Mesenchymal stem cell (in vitro differentiated cells and primary cell): ENCODE results near the gene FRMD4B.

Source experiments
- DNase-seq: peaks from one replicate; pipeline ENCODE4 v3.0.0-alpha.2; 2013
- H2AFZ ChIP-seq: one replicate; pipeline ENCODE4 v1.6.1; 2013; ENCODE audit warnings: low read depth, mild to moderate bottlenecking, control low read depth, inconsistent platforms, low read length, moderate library complexity
- H2AK5ac ChIP-seq: 2 replicates; pipeline ENCODE4 v1.6.1; 2013; ENCODE audit warnings: low read length, moderate library complexity, mild to moderate bottlenecking, inconsistent platforms; ENCODE audit not compliant: severe bottlenecking
- H2BK120ac ChIP-seq: one replicate; pipeline ENCODE4 v1.6.1; 2013; ENCODE audit warnings: low read depth, mild to moderate bottlenecking, inconsistent platforms, low read length, moderate library complexity
- H2BK12ac ChIP-seq, 2 experiments: one replicate each; pipeline ENCODE4 v1.6.1; 2013; ENCODE audit warnings: inconsistent platforms in 2 of 2, low read length in 2 of 2, mild to moderate bottlenecking in 2 of 2, moderate library complexity in 2 of 2, control low read depth in 1 of 2
- H2BK15ac ChIP-seq: one replicate; pipeline ENCODE4 v1.6.1; 2013; ENCODE audit warnings: mild to moderate bottlenecking, low read depth, inconsistent platforms; ENCODE audit not compliant: poor library complexity, severe bottlenecking
- H2BK5ac ChIP-seq: 2 replicates; pipeline ENCODE4 v1.6.1; 2013; ENCODE audit warnings: low read depth, mild to moderate bottlenecking, low read length, control low read depth, inconsistent platforms; ENCODE audit not compliant: poor library complexity, severe bottlenecking
- H3K14ac ChIP-seq, 2 experiments: one replicate each; pipeline ENCODE4 v1.6.1; 2013; ENCODE audit warnings: inconsistent platforms in 2 of 2, low read length in 2 of 2, control low read depth in 1 of 2, mild to moderate bottlenecking in 1 of 2, moderate library complexity in 1 of 2
- H3K18ac ChIP-seq, 2 experiments: one replicate each; pipeline ENCODE4 v1.6.1; 2013; ENCODE audit warnings: inconsistent platforms in 2 of 2, low read length in 2 of 2, control low read depth in 1 of 2, low read depth in 1 of 2, mild to moderate bottlenecking in 1 of 2
- H3K23ac ChIP-seq, 2 experiments: one replicate each; pipeline ENCODE4 v1.6.1; 2013; ENCODE audit warnings: inconsistent platforms in 2 of 2, low read length in 2 of 2, mild to moderate bottlenecking in 2 of 2, moderate library complexity in 2 of 2, control low read depth in 1 of 2
- H3K27ac ChIP-seq: 2 replicates; pipeline ENCODE4 v1.5.1; 2013; ENCODE audit warnings: mild to moderate bottlenecking, moderate library complexity, low read length, control low read depth, inconsistent platforms; ENCODE audit not compliant: poor library complexity, severe bottlenecking
- H3K27me3 ChIP-seq, 2 experiments: 2 replicates each; pipeline versions ENCODE4 v1.6.1 to v1.7.0; 2013; ENCODE audit warnings: low read length in 2 of 2, mild to moderate bottlenecking in 2 of 2, moderate library complexity in 2 of 2, control low read depth in 1 of 2, inconsistent platforms in 1 of 2; ENCODE audit not compliant: control insufficient read depth in 1 of 2, insufficient read depth in 1 of 2
- H3K36me3 ChIP-seq, 2 experiments: 2 replicates each; pipeline versions ENCODE4 v1.6.1 to v1.7.0; 2013; ENCODE audit warnings: low read length in 2 of 2, control low read depth in 1 of 2, inconsistent platforms in 1 of 2, low read depth in 1 of 2, mild to moderate bottlenecking in 1 of 2; ENCODE audit not compliant: insufficient read depth in 2 of 2, control insufficient read depth in 1 of 2
- H3K4ac ChIP-seq, 2 experiments: one replicate each; pipeline ENCODE4 v1.6.1; 2013; ENCODE audit warnings: inconsistent platforms in 2 of 2, low read length in 2 of 2, mild to moderate bottlenecking in 2 of 2, moderate library complexity in 2 of 2, control low read depth in 1 of 2, low read depth in 1 of 2
- H3K4me1 ChIP-seq: 2 replicates; pipeline ENCODE4 v1.6.1; 2013; ENCODE audit warnings: low read depth, low read length, control low read depth; ENCODE audit not compliant: control insufficient read depth, insufficient read depth
- H3K4me2 ChIP-seq: 2 replicates; pipeline ENCODE4 v1.6.1; 2013; ENCODE audit warnings: low read length, mild to moderate bottlenecking, inconsistent platforms; ENCODE audit not compliant: poor library complexity, severe bottlenecking
- H3K4me3 ChIP-seq, 2 experiments: 2 replicates each; pipeline versions ENCODE4 v1.5.1 to v1.7.0; 2013; ENCODE audit warnings: low read length in 2 of 2, mild to moderate bottlenecking in 2 of 2, control low read depth in 1 of 2, low read depth in 1 of 2; ENCODE audit not compliant: insufficient read depth in 1 of 2
- H3K79me1 ChIP-seq: replicated peaks from 2 replicates; pipeline ENCODE4 v1.6.1; 2013; ENCODE audit warnings: mild to moderate bottlenecking, control low read depth, low read length, inconsistent platforms; ENCODE audit not compliant: poor library complexity, severe bottlenecking
- H3K9ac ChIP-seq: 2 replicates; pipeline ENCODE4 v1.7.0; 2013; ENCODE audit warnings: mild to moderate bottlenecking, low read length, moderate library complexity
- H3K9me3 ChIP-seq: 2 replicates; pipeline ENCODE4 v1.7.0; 2013; ENCODE audit warnings: mild to moderate bottlenecking, low read length; ENCODE audit not compliant: control insufficient read depth
- H4K8ac ChIP-seq: one replicate; pipeline ENCODE4 v1.6.1; 2013; ENCODE audit warnings: inconsistent platforms, mild to moderate bottlenecking, low read length, moderate library complexity
- H4K91ac ChIP-seq: one replicate; pipeline ENCODE4 v1.6.1; 2013; ENCODE audit warnings: mild to moderate bottlenecking, low read length, inconsistent platforms
- WGBS: methylation state at CpG from one replicate; pipeline ENCODE4 v1.1.7; 2013; ENCODE audit warnings: mixed read lengths; 5-methylcytosine and 5-hydroxymethylcytosine counted together

FRMD4B gene

DNA sequence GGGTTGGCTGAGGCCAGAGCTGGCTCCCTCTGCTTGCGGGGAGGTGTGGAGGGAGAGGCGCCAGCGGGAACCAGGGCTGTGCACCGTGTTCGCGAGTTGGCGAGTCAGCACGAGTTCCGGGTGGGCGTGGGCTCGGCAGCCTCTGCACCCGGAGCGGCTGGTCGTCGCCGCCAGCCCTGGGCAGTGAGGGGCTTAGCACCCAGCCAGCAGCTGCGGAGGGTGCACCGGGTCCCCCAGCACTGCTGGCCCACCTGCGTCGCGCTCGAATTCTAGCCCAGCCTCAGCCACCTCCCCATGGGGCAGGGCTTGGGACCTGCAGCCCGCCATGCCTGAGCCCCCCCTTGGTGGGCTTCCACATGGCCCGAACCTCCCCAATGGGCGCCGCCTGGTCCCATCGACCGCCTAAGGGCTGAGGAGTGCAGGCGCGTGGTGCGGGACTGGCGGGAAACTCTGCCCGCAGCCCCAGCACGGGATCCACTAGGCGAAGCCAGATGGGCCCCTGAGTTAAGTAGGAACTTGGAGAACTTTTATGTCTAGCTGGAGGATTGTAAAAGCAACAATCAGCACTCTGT is 125.6 kb downstream of the FRMD4B start:
- Histone ChIP-seq H3K9ac (no peak overlapping the region), H2AK5ac (no peak overlapping the region), H3K79me1 (no peaks in the 10 kb centered on the region), H3K18ac (no peak overlapping the region), H3K4me2 (no peak overlapping the region), H3K4me3 (no peak overlapping the region), H3K14ac (no peak overlapping the region), H4K8ac (no peak overlapping the region), H3K9me3 (no peaks in the 10 kb centered on the region), H2BK12ac (no peak overlapping the region), H2BK120ac (no peak overlapping the region), H3K27ac (no peak overlapping the region), H3K23ac (no peak overlapping the region), H3K4ac (no peak overlapping the region), H2AFZ (no peak overlapping the region), H3K36me3 (no peaks in the 10 kb centered on the region), H2BK15ac (peak overlapping the region; percentile 23), H4K91ac (no peak overlapping the region), H2BK5ac (no peak overlapping the region), H3K27me3 (peaks cover 0 to 15% of the 10 kb centered on the region in 2 experiments), H3K4me1 (no peaks in the 10 kb centered on the region)
- 94% methylated on average over 35 of the region's 35 CpGs for WGBS
- DNase-seq, result no peak

- H2BK15ac ChIP-seq, result no peak overlapping the region
- H3K27me3 ChIP-seq, result peaks cover 0 to 21% of the 10 kb centered on the region in 2 experiments
- no peak overlapping the region for H3K4ac ChIP-seq
- no peak overlapping the region for H3K4me3 ChIP-seq
- no peak overlapping the region for H2AK5ac ChIP-seq
- H3K14ac ChIP-seq, result no peak overlapping the region
- H3K4me2 ChIP-seq, result no peak overlapping the region
- H3K27ac ChIP-seq, result no peak overlapping the region
- H3K9me3 ChIP-seq, result no peaks in the 10 kb centered on the region
- H3K36me3 ChIP-seq, result no peaks in the 10 kb centered on the region
- DNase-seq, result no peak
- no peak overlapping the region for H3K9ac ChIP-seq
- H3K79me1 ChIP-seq, result no peaks in the 10 kb centered on the region
- no peaks in the 10 kb centered on the region for H3K4me1 ChIP-seq
- H4K8ac ChIP-seq, result no peak overlapping the region
- no peak overlapping the region for H2BK120ac ChIP-seq
- H3K23ac ChIP-seq, result no peak overlapping the region
- no peak overlapping the region for H3K18ac ChIP-seq
- no peak overlapping the region for H2AFZ ChIP-seq
- no peak overlapping the region for H2BK5ac ChIP-seq
- no peak overlapping the region for H2BK12ac ChIP-seq
- H4K91ac ChIP-seq, result no peak overlapping the region
- WGBS, result 93% methylated on average over 9 of the region's 9 CpGs
These were observed 126.8 kb downstream of the FRMD4B start for GRCh38 chr3:69259125-69259524.

GRCh38 chr3:69255928-69256327 is 130.0 kb downstream of the FRMD4B start:
- Histone ChIP-seq H3K9ac (no peak overlapping the region), H3K4me1 (peaks cover 3% of the 10 kb centered on the region)
- 97% methylated on average over 3 of the region's 3 CpGs for WGBS

GRCh38 chr3:69254351-69254750 is 131.5 kb downstream of the FRMD4B start:
- no peak for DNase-seq
- Histone ChIP-seq H3K9ac (no peak overlapping the region), H3K36me3 (no peaks in the 10 kb centered on the region), H3K27ac (peak overlapping the region; percentile 58), H3K23ac (no peak overlapping the region), H2BK5ac (no peak overlapping the region), H2BK120ac (no peak overlapping the region), H3K79me1 (no peaks in the 10 kb centered on the region), H3K4ac (no peak overlapping the region), H4K91ac (no peak overlapping the region), H2AK5ac (no peak overlapping the region), H3K9me3 (no peaks in the 10 kb centered on the region), H2BK12ac (no peak overlapping the region), H3K18ac (no peak overlapping the region), H3K4me1 (peaks cover 4% of the 10 kb centered on the region), H3K4me2 (no peak overlapping the region), H2BK15ac (no peak overlapping the region), H3K27me3 (peaks cover 0 to 21% of the 10 kb centered on the region in 2 experiments), H4K8ac (no peak overlapping the region), H3K4me3 (no peak overlapping the region), H3K14ac (no peak overlapping the region), H2AFZ (no peak overlapping the region)
- 86% methylated on average over 1 of the region's 4 CpGs for WGBS

More at GRCh38 chr3:69255928-69256327, 130.0 kb downstream of the FRMD4B start:
- Histone ChIP-seq H2BK15ac (no peak overlapping the region), H2BK120ac (no peak overlapping the region), H3K4me2 (no peak overlapping the region), H2BK5ac (no peak overlapping the region), H3K79me1 (no peaks in the 10 kb centered on the region), H2BK12ac (no peak overlapping the region), H3K27ac (no peak overlapping the region), H3K18ac (no peak overlapping the region), H3K23ac (no peak overlapping the region), H3K14ac (no peak overlapping the region), H3K4me3 (no peak overlapping the region), H4K91ac (no peak overlapping the region), H2AK5ac (no peak overlapping the region), H4K8ac (no peak overlapping the region), H3K36me3 (no peaks in the 10 kb centered on the region), H3K4ac (no peak overlapping the region), H3K9me3 (no peaks in the 10 kb centered on the region), H2AFZ (no peak overlapping the region), H3K27me3 (peaks cover 0 to 21% of the 10 kb centered on the region in 2 experiments)
- DNase-seq, result no peak
